ENCODE measurements around the gene H19. TPM values are rescaled to one million over a fixed set of nuclear protein-coding genes. Genes with fewer than 3 reads are reported as not detected.

Gene H19
- total and polyA plus RNA-seq, 9 of the 15 experiments (the other 6 are each of a cell fraction or from before 2014, with no cell fraction given): 0.13 to 682 (median 15.7) TPM

DNA sequence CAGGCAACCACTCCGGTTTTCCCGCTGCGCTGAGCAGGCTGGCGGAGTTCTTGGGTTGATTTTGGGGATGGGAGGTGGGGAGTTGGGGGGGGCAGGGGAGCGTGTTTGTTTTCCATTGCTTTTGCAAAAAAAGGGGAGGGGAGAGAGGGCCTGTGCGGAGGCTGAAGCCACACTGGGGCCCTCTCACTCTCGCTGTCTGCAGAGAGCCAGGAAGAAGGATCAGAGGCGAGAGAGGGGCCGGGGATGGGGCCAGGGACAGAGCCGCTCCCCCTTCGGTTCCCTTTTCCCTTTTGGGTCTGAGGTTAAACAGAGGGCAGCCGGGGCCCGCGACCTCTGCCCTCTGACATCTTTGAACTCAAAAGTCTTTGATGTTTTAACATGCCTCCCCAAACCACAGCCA is 17.4 kb upstream of the H19 start (continued):
- TF ChIP-seq ZNF280B (CRISPR knock-in tag; IDR thresholded peaks at IDR 0.05): no peak
- no peak for TF ChIP-seq RUNX1 (IDR thresholded peaks at IDR 0.05; ENCODE audit: low read depth)
- no peak for TF ChIP-seq RB1 (IDR thresholded peaks at IDR 0.05; ENCODE audit: low read depth)

- no peak for ATAC-seq
- no peaks in the 10 kb centered on the region for H3K9me1 ChIP-seq (ENCODE audit: control insufficient read depth, insufficient read depth, low read length)
- no peak overlapping the region for H3K27ac ChIP-seq (ENCODE audit: extremely low read depth, low read depth, low read length)
- H3K9me3 ChIP-seq (replicated peaks; ENCODE audit: control insufficient read depth, insufficient read depth, low read depth, low read length): no peaks in the 10 kb centered on the region
- POLR2A ChIA-PET: no interaction called here
- H3K9ac ChIP-seq (ENCODE audit: insufficient read depth in 1 of 2, low read depth in 2 of 2, low read length in 2 of 2): no peak overlapping the region
- CTCF ChIA-PET (ENCODE audit: low intra/inter-chr PET ratio): no interaction called here
- H3K4me3 ChIP-seq: no peak overlapping the region
- no peak overlapping the region for H3K4me2 ChIP-seq (ENCODE audit: insufficient read depth, low read length)
- intact Hi-C loops (cut with micrococcal nuclease) (no loop called here), in situ Hi-C loops (cut with MboI) (loop anchor here (25.0 kb wide), 1 partner anchor 325 kb away; the partner anchor contains the start of gene KRTAP5-6)
- no peak for FAIRE-seq
- TF ChIP-seq HMG20A (CRISPR knock-in tag; conservative IDR thresholded peaks at IDR 0.05): no peak
- no peak for TF ChIP-seq MBD1 (CRISPR knock-in tag; IDR thresholded peaks at IDR 0.05)
- no peak for TF ChIP-seq EP400 (IDR thresholded peaks at IDR 0.05)
- TF ChIP-seq MTA1 (IDR thresholded peaks at IDR 0.05; ENCODE audit: borderline replicate concordance): no peak
- no peak for TF ChIP-seq IRF1 (CRISPR knock-in tag; IDR thresholded peaks at IDR 0.05; ENCODE audit: borderline replicate concordance)
- TF ChIP-seq NR2F6 (CRISPR knock-in tag; IDR thresholded peaks at IDR 0.05): no peak
- no peak for TF ChIP-seq RBM34 (IDR thresholded peaks at IDR 0.05; ENCODE audit: borderline replicate concordance, insufficient read depth, low read length)
- TF ChIP-seq EHMT2 (IDR thresholded peaks at IDR 0.05): no peak
- no peak for TF ChIP-seq LARP7 (IDR thresholded peaks at IDR 0.05)
- no peak for TF ChIP-seq DDX20 (tag; IDR thresholded peaks at IDR 0.05; ENCODE audit: low read depth)
- TF ChIP-seq, protein P1, sequence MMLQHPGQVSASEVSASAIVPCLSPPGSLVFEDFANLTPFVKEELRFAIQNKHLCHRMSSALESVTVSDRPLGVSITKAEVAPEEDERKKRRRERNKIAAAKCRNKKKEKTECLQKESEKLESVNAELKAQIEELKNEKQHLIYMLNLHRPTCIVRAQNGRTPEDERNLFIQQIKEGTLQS (IDR thresholded peaks at IDR 0.05): no peak
- TF ChIP-seq, protein P1 (CRISPR knock-in tag; conservative IDR thresholded peaks at IDR 0.05): no peak
- no peak for TF ChIP-seq HNRNPL (IDR thresholded peaks at IDR 0.05; ENCODE audit: low read depth, low read length)
- TF ChIP-seq TRIM24 (IDR thresholded peaks at IDR 0.05): no peak
- H3K27me3 ChIP-seq (ENCODE audit: control insufficient read depth in 2 of 2, insufficient read depth in 2 of 2, low read length in 2 of 2): no peaks in the 10 kb centered on the region
- H3K4me1 ChIP-seq (replicated peaks in 1 of 2; ENCODE audit: control insufficient read depth in 2 of 2, insufficient read depth in 2 of 2, low read length in 2 of 2): no peaks in the 10 kb centered on the region
- DNase-seq (ENCODE audit: extremely low read depth in 1 of 4, low spot score in 3 of 4): no peak
- WGBS (ENCODE audit: insufficient coverage, low coverage, missing lambda C conversion rate): no CpG with 5 or more reads among the region's 25 CpGs
- no peak overlapping the region for H2AFZ ChIP-seq (ENCODE audit: low read depth, low read length)
- no peaks in the 10 kb centered on the region for H3K36me3 ChIP-seq (ENCODE audit: control insufficient read depth, insufficient read depth, low read length)
- H3K79me2 ChIP-seq (ENCODE audit: control insufficient read depth, insufficient read depth, low read length): no peaks in the 10 kb centered on the region
- no peaks in the 10 kb centered on the region for H4K20me1 ChIP-seq (replicated peaks; ENCODE audit: control insufficient read depth, insufficient read depth, low read length)
- BruUV-seq (replicated peaks): no TSS peak
Observed at GRCh38 chr11:2012440-2012839, 14.8 kb upstream of the H19 start.

Measured in K562 (cell line).